Measurements from ENCODE around the gene ZNF792. TPM values are rescaled to one million over a fixed set of nuclear protein-coding genes. Genes with fewer than 3 reads are reported as not detected.
"Not testable (repeated sequence)": the region's sequence is repeated elsewhere in the genome, so short reads cannot be mapped to it uniquely, and the experiment has no call there.

Gene ZNF792
- total and polyA plus RNA-seq, 2 of the 8 experiments (the other 6 are each of a cell fraction or from before 2014, with no cell fraction given) = 2.5 to 7.2 TPM

DNA sequence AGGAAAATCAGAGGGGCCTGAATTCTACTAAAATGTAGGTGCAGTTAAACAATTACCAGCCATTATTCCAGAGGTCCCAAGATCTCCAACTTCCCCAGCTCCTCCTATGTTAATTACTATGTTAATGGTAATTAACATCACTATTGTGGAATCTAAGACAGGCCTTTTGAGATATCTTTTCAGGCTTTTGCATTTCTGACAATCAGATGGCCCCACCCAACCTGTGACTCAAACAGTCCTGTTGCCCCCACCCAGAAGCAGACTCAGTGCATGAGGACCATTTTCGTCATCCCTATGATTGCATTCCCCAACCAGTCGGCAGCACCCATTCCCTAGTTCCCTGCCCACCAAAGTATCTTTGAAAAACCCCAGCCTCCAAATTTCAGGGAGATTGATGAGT lies 45.8 kb downstream of the ZNF792 start (continued):
- no peak for TF ChIP-seq BRCA1 (IDR thresholded peaks at IDR 0.05; ENCODE audit: low read depth, low read length)
- TF ChIP-seq, protein P1, sequence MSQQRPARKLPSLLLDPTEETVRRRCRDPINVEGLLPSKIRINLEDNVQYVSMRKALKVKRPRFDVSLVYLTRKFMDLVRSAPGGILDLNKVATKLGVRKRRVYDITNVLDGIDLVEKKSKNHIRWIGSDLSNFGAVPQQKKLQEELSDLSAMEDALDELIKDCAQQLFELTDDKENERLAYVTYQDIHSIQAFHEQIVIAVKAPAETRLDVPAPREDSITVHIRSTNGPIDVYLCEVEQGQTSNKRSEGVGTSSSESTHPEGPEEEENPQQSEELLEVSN (IDR thresholded peaks at IDR 0.05) = no peak
- no peak for TF ChIP-seq SIX5 (IDR thresholded peaks at IDR 0.05; ENCODE audit: low read depth, low read length)
- TF ChIP-seq GABPA (IDR thresholded peaks at IDR 0.05; ENCODE audit: borderline replicate concordance, insufficient read depth, low read length) = no peak
- TF ChIP-seq CHD1 (IDR thresholded peaks at IDR 0.05; ENCODE audit: low read depth, low read length) = no peak

DNA sequence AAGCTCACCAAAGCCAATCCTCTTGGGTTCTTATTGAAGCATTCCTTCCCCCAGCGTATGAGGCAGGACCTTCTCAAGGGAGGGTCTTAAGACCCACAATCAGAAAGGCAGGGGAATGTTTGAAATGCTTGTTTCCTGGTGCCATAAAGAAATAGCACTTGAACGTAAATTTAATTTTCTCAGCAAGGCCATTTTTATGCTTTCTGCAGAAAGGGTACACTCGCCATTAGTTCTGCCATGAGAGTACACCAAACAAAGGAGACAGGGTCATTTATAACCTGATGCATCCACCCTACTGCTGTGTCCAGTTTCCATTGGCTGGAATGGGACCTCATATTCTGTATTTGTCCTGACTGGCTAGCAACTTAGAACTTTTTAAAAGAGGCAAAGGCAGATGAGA lies 46.9 kb downstream of the ZNF792 start:
- POLR2A ChIA-PET (ENCODE audit: partially characterized antibody) = interaction anchor here (0.7 kb wide), 1 partner anchor 10 kb away, joined by 3 read pairs; the partner anchor contains the start of gene ZNF30

More for the DNA sequence above, 46.9 kb downstream of the ZNF792 start:
- H2BK120ac ChIP-seq (replicated peaks; ENCODE audit: low read depth, low read length); H3K23me2 ChIP-seq (ENCODE audit: low read depth, low read length); H2AK5ac ChIP-seq (ENCODE audit: low read depth, low read length); H3K18ac ChIP-seq (ENCODE audit: extremely low read depth, low read length); H2BK12ac ChIP-seq (ENCODE audit: low read depth, low read length); H3K14ac ChIP-seq (ENCODE audit: insufficient read length); H3K56ac ChIP-seq (replicated peaks; ENCODE audit: insufficient read length, low read depth, low read length); H4K91ac ChIP-seq (replicated peaks; ENCODE audit: insufficient read length, low read length); H2BK15ac ChIP-seq (ENCODE audit: low read length); H3K4ac ChIP-seq (replicated peaks; ENCODE audit: insufficient read length, low read depth, low read length); H3K9ac ChIP-seq (replicated peaks in 1 of 4; ENCODE audit: extremely low read depth in 1 of 4, low read depth in 3 of 4, low read length in 3 of 4); H4K20me1 ChIP-seq (replicated peaks in 1 of 2; ENCODE audit: control insufficient read depth in 1 of 2, insufficient read depth in 2 of 2, low read length in 2 of 2); H3K23ac ChIP-seq (ENCODE audit: insufficient read length); H2BK20ac ChIP-seq (ENCODE audit: low read length); CTCF ChIA-PET (ENCODE audit: partially characterized antibody); H2BK5ac ChIP-seq (ENCODE audit: low read depth, low read length); H3K36me3 ChIP-seq (ENCODE audit: control insufficient read depth in 2 of 4, insufficient read depth in 4 of 4, low read length in 3 of 4); H3K4me1 ChIP-seq (replicated peaks in 1 of 4; ENCODE audit: control insufficient read depth in 3 of 4, insufficient read depth in 4 of 4, low read length in 3 of 4); H4K8ac ChIP-seq (ENCODE audit: extremely low read depth, insufficient read depth, low read length); H4K5ac ChIP-seq (ENCODE audit: insufficient read length, low read depth, low read length); H3K9me3 ChIP-seq (ENCODE audit: insufficient read depth in 2 of 2, low read depth in 1 of 2, low read length in 1 of 2); H3K4me2 ChIP-seq (ENCODE audit: insufficient read depth in 1 of 2, low read depth in 2 of 2, low read length in 2 of 2); H3K4me3 ChIP-seq (ENCODE audit: extremely low read depth in 1 of 4, insufficient read depth in 2 of 4, low read depth in 3 of 4, low read length in 4 of 4); H2AFZ ChIP-seq (ENCODE audit: low read length); H3K27me3 ChIP-seq (replicated peaks in 1 of 4; ENCODE audit: control insufficient read depth in 3 of 4, extremely low read depth in 1 of 4, insufficient read depth in 3 of 4, low read length in 3 of 4); DNase-seq (ENCODE audit: low read depth in 1 of 2, low spot score in 2 of 2); H3K79me2 ChIP-seq (ENCODE audit: control insufficient read depth in 1 of 2, insufficient read depth in 2 of 2, low read length in 2 of 2); H3K79me1 ChIP-seq (ENCODE audit: low read depth, low read length); H3K27ac ChIP-seq (ENCODE audit: low read depth, low read length); FAIRE-seq: not testable (repeated sequence)
- WGBS, 2 experiments (ENCODE audit: extremely low coverage in 1 of 2, insufficient coverage in 1 of 2, insufficient read length in 1 of 2, insufficient replicate concordance in 2 of 2, low coverage in 1 of 2, low lambda C conversion rate in 2 of 2, missing lambda C conversion rate in 1 of 2) = 90% methylated on average over 3 of the region's 3 CpGs; no CpG with 5 or more reads in 1 of the 2 experiments

Data from H1 (cell line).